OCI-LY1 (cell line): ENCODE data around the gene ATP8A2.

ENCODE experiments used
- EZH2 ChIP-seq: fragments of 200-600 bp; sonication (generic), shearing (Covaris generic); IDR thresholded peaks from 2 replicates; pipeline ENCODE4 v1.8.0; 2017; ENCODE audit warnings: borderline replicate concordance, mixed run types, mild to moderate bottlenecking, antibody characterized with exemption, low read length, moderate library complexity, mixed read lengths
- TF ChIP-seq, protein P1 (sequence below): fragments of 200-600 bp; sonication (generic), shearing (Covaris generic); IDR thresholded peaks from 2 replicates; pipeline ENCODE4 v1.5.1; 2017; ENCODE audit warnings: mild to moderate bottlenecking, antibody characterized with exemption, low read length, moderate library complexity, mixed read lengths

DNA sequence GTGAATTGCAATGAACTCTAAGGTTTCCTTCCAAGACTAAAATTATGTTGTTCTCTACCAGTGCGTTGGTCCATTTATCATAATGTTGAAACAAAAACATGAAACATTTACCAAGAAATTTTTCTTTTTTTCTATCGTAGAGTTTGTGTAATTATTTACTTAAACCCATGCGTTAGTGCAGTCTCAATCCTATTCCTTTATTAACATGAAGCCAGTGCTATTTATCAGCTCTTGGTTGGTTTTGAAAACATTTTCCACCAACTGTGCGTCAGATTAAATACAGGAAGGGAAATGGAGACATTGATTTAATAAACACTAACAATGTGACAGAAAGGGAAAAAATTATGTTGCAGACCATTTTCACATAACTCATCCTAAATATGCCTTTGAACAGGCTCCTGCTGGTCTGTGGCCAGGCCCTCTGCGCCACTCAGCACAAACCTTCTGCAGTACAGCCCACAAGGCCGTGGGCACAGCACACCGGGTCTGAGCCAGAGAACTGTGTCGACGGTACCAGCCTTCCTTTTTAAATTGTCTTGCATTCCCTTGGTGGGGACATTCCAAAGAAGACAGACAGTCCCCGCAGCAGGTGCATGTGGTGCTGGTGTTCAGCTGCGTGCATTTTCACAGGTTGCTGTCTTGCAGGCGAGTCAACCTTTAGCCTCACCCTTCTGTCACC lies 544.2 kb downstream of the ATP8A2 start:
- TF ChIP-seq, protein P1, sequence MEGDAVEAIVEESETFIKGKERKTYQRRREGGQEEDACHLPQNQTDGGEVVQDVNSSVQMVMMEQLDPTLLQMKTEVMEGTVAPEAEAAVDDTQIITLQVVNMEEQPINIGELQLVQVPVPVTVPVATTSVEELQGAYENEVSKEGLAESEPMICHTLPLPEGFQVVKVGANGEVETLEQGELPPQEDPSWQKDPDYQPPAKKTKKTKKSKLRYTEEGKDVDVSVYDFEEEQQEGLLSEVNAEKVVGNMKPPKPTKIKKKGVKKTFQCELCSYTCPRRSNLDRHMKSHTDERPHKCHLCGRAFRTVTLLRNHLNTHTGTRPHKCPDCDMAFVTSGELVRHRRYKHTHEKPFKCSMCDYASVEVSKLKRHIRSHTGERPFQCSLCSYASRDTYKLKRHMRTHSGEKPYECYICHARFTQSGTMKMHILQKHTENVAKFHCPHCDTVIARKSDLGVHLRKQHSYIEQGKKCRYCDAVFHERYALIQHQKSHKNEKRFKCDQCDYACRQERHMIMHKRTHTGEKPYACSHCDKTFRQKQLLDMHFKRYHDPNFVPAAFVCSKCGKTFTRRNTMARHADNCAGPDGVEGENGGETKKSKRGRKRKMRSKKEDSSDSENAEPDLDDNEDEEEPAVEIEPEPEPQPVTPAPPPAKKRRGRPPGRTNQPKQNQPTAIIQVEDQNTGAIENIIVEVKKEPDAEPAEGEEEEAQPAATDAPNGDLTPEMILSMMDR, result no peak
- no peak for TF ChIP-seq EZH2
